Measurements from ENCODE around the gene ASNSD1. TPM values are rescaled to one million over a fixed set of nuclear protein-coding genes. Genes with fewer than 3 reads are reported as not detected.

The ASNSD1 gene
- total and polyA plus RNA-seq, 2 donors (not counting 1 experiment from before 2014, with no cell fraction given), result 13.0 to 29.8 TPM

GRCh38 chr2:189658306-189659212 is 2.7 kb upstream of the ASNSD1 start:
- peak overlapping the region; percentile 57 for H2AFZ ChIP-seq (ENCODE audit: insufficient read depth, low read depth, low read length, poor library complexity, severe bottlenecking)
- H3K4me3 Mint-ChIP-seq, result peak overlapping the region; percentile 8
- DNase-seq (peak; percentile 17), ATAC-seq (ENCODE audit: low read depth) (no peak)
- WGBS (ENCODE audit: insufficient coverage), result 62% methylated on average over 6 of the region's 7 CpGs
- H3K79me2 ChIP-seq (ENCODE audit: control insufficient read depth, insufficient read depth, low read length), result peaks cover 22% of the 10 kb centered on the region
- H3K4me2 ChIP-seq (replicated peaks; ENCODE audit: low read depth, low read length, poor library complexity, severe bottlenecking), result peak overlapping the region; percentile 42
- no peaks in the 10 kb centered on the region for H3K9me3 Mint-ChIP-seq (ENCODE audit: insufficient read depth)
- H3K4me1 Mint-ChIP-seq, result peaks cover 20% of the 10 kb centered on the region
- H3K9me3 ChIP-seq (ENCODE audit: control extremely low read depth in 1 of 3, control insufficient read depth in 2 of 3, insufficient read depth in 1 of 3, low read length in 2 of 3), result no peaks in the 10 kb centered on the region
- no peak overlapping the region for H3K9ac ChIP-seq (ENCODE audit: low read length)
- POLR2A ChIA-PET, result interaction anchor here (1.6 kb wide), 1 partner anchor 104 kb away, joined by 3 read pairs; the partner anchor contains the start of gene OSGEPL1
- intact Hi-C loops (cut with micrococcal nuclease), result no loop called here
- H4K20me1 ChIP-seq (ENCODE audit: control insufficient read depth, insufficient read depth, low read length, poor library complexity, severe bottlenecking), result no peaks in the 10 kb centered on the region
- no peaks in the 10 kb centered on the region for H3K36me3 ChIP-seq (replicated peaks in 1 of 2; ENCODE audit: control extremely low read depth in 1 of 2, control insufficient read depth in 1 of 2, extremely low read depth in 1 of 2, insufficient read depth in 2 of 2, low read length in 1 of 2)
- TF ChIP-seq EZH2 (IDR thresholded peaks at IDR 0.05; ENCODE audit: borderline replicate concordance, insufficient read depth, low read depth, low read length, poor library complexity, severe bottlenecking), result no peak
- TF ChIP-seq CTCF (IDR thresholded peaks at IDR 0.05), result no peak
- H3K27me3 ChIP-seq (replicated peaks in 1 of 4; ENCODE audit: control extremely low read depth in 1 of 4, control insufficient read depth in 3 of 4, insufficient read depth in 4 of 4, low read length in 3 of 4), result no peaks in the 10 kb centered on the region
- H3K27ac ChIP-seq (ENCODE audit: low read length in 2 of 2), result peak overlapping the region; percentile 5 to 51
- no peak overlapping the region for H3K4me3 ChIP-seq (ENCODE audit: control extremely low read depth in 1 of 5, extremely low read depth in 1 of 5, insufficient read depth in 1 of 5, low read depth in 2 of 5, low read length in 4 of 5)
- CTCF ChIA-PET, result interaction anchor here (0.8 to 6.4 kb wide), 16 partner anchors 7 to 414 kb away, joined by 3 to 86 read pairs (median 4); partner anchors contain the start of genes ANKAR and OSGEPL1
- H3K27me3 Mint-ChIP-seq, result no peaks in the 10 kb centered on the region
- peaks cover 21 to 30% of the 10 kb centered on the region in 2 donors for H3K4me1 ChIP-seq (ENCODE audit: control insufficient read depth in 2 of 2, insufficient read depth in 2 of 2, low read length in 2 of 2)
- H3K27ac Mint-ChIP-seq, result peak overlapping the region; percentile 77

Data from B cell (primary cell).